Measurements from ENCODE around the gene COA7.

DNA sequence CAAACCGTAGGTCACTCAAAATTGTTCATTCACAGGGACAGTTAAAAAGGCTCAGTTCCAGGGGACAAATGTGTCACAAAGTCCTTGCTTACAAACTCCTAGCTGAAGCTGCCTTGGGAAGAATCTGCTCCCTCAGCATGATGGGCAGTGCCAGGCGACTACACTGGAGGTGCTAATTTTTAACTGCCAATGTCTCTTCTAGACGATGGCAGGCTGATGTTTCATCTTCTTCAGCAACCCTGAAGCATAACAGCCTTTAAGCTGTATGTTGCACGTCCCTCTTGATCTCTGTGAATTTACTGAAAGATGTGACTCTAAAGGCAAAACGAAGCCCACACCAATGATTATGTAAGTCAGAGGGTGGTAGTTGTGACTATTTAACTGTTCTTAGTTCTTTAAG lies 11.3 kb downstream of the COA7 start:
- TF ChIP-seq, protein P1, sequence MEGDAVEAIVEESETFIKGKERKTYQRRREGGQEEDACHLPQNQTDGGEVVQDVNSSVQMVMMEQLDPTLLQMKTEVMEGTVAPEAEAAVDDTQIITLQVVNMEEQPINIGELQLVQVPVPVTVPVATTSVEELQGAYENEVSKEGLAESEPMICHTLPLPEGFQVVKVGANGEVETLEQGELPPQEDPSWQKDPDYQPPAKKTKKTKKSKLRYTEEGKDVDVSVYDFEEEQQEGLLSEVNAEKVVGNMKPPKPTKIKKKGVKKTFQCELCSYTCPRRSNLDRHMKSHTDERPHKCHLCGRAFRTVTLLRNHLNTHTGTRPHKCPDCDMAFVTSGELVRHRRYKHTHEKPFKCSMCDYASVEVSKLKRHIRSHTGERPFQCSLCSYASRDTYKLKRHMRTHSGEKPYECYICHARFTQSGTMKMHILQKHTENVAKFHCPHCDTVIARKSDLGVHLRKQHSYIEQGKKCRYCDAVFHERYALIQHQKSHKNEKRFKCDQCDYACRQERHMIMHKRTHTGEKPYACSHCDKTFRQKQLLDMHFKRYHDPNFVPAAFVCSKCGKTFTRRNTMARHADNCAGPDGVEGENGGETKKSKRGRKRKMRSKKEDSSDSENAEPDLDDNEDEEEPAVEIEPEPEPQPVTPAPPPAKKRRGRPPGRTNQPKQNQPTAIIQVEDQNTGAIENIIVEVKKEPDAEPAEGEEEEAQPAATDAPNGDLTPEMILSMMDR (IDR thresholded peaks at IDR 0.05): no peak
- no peak for TF ChIP-seq POLR2AphosphoS5 (IDR thresholded peaks at IDR 0.05)
- TF ChIP-seq POLR2A (IDR thresholded peaks at IDR 0.05): no peak
